ENCODE data around the gene RTTN.
"Not testable (repeated sequence)": the region's sequence is repeated elsewhere in the genome, so short reads cannot be mapped to it uniquely, and the experiment has no call there.

Gene RTTN

DNA sequence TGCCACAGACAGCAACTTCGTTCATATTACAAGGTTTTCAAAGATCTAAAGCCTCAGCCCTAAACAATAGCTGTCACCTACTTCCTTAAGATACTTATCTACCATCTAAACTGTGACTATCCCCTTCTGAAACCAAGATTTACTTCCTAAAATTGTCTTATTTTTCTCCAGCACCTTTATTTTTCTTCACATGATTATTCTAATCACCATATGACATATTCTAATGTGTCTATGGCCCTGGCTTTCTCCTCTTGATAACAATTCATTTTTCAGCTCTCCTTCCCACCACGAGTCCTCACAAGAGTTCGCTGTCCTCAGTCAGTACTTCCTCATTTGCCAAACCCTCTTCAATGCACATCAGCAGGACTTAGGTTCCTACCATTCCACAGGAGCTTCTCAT lies 53.9 kb downstream of the RTTN start:
- DNase-seq, result no peak

DNA sequence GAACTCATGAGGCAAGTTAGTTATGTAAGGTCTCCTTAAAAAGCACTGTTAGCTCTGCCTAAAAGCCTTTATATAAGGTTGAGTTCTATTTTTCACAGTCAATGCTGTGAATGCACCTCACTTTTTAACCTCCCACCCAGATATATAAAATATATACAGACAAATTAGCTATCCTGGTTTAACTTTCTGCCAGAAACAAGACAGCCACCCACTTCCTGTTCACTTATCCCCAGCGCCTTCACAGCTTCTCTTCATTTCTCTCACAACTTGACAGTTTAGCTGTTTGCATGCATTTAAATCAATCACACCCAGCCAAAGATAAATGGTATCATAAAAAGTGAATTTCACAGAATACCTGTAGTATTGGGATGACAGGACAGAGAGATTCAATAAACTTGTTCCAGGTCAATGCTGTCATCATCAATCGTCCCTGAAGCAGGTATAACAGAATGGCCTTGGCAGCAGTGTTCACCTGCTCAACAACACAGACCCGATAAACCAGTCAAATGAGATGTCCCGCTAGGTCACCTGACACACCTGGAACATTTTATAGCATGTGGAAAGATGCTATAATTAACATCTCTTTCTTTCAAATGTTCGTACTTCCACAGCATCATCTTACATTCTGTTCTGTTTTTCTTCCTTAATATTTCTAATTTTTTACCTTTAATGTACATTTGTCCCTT lies 55.7 kb downstream of the RTTN start:
- no peak for DNase-seq

DNA sequence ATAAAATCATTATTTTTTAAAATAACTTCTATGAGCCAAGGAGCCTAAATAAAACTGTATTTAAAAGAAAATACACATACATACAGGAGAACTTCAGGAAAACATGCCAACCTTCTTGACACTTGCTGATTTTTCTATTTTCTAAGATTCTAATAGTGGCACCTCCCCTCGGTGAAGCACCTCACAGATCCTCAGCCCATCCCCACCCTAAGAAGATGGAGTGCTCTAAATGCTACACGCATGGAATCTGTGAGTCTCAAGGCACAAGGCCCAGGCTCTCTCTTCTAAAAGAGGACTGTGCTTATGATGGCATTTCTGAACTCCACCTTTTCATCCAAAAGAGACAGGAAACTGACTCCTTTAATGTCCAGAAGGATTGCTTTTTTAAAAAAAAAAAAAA lies 56.3 kb downstream of the RTTN start:
- no peak for DNase-seq

DNA sequence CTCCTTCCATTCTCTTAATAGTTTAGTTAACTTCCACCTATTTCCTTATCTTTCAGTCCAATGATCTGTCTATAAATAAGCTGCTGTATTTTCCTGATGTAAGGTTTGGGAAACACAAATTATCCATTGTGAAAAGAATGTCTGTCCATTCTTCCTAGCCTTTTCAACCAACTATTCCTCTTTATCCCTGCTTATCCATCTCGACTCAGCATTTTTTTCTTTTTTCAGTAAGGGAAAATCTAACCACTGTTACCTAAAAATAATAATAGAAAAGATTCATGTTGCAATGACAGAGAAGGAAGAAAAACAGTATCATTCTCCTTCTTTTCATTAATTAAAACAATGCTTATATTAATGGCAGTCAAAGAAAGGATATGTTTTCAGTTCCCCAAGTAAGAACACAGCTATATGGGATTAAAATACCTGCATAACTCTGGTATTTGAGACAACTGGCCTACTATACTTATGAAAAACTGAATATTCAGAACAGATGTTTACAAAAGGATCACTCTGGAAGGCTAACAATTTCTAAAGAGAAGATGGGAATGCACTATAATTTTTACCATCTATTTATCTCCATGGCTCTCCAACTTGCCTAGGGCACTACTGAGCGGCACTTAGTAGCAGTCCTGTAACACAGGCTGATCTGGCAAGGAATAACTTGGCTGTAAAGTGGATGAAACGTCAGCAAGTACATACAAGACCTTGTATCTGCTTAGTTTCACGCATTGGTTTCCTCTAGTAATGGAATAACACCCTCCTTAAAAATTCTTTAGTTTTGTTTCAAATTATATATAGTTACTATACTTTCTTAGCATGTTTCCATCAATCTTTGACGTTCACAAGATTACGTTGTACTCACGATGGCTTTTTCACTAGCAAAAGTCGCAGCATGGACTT lies 57.2 kb downstream of the RTTN start:
- no peak for DNase-seq

DNA sequence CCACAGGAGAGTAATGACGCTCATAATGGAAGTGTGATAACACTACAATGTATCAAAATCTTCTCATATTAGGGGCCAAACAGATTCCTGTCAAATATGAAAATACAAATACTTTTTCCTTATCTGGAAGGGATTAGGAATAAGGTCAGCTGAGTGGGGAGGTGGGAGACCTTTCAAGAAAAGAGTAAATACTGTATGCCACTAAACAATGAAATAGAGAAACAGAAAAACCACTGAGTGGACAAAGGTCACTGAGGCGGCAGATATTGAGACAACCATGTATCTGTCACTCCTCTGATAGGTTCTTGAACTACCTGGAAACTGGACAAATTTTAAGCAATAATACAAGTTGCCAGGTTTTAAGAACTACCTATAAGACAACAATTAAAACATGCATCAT lies 59.3 kb downstream of the RTTN start:
- DNase-seq, result no peak

DNA sequence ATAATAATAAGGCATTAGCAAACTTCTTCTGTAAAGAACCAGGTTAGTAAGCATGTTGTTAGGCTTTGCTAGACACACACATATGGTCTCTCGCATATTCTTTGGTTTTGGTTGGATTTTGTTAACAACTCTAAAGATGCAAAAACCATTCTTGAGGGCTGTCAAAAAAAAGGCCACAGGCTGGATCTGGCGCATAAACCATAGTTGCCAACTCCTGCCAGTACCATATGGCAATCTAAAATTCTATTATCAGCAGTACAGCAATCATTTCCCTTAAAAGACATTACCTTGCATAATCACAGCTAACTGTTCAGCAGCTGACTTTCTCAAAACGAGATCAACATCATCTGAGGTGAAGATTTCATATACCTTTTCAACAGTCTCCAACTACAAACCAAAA lies 63.5 kb downstream of the RTTN start:
- no peak for DNase-seq

DNA sequence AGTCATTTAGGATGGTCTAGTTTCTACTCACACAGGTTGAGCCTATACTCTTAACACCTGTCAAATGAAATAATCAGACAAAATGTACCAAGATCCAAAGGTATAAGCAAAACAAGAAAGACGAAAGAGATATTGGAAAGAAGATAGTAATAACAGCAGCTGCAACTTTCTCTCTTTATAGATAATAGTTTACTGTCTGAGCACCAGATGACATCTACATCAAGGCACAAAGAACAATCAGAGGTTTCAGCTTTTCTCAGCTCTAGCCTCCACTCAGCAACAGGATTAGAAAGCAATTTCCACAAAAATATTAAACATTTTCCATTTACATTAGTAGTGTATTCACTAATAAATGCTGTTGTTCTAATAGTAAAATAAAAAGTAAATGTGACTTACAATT lies 66.3 kb downstream of the RTTN start:
- DNase-seq, result no peak

DNA sequence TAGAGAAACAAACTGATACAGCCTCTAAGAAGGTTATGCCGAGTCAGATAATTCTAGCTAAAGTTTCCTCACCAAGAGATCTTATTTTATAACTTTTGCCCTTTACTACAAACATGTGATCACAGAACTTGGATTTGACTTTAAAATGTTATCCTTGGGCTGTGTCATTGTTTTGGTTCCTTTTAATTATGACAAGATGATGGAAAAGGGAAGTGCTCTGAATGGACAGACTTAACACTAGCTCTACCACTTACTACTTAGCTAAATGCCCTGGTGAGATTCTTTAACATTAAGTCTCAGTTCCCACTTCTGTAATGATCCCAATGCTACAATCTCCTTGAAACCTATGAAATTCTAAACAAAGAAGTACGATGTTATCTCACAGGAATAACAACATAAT lies 69.9 kb downstream of the RTTN start:
- DNase-seq, result no peak

DNA sequence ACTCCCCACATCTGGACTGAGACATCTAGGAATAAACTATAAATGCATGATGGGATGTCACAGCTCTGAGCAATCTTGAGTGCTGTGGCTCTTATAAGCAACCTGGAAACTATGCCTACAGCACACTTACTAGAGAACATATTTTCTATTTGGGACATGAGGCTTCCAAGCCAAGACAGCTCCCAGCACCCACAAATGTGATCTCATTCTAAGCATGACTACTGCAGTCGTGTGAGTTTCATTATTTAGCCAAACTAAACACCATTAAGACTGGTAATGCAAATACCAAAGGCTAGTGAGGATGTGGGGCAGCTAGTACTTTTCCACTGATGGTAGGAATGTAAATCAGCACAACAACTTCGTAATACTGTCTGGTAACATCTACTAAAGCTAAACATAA lies 72.5 kb downstream of the RTTN start:
- DNase-seq, result no peak

DNA sequence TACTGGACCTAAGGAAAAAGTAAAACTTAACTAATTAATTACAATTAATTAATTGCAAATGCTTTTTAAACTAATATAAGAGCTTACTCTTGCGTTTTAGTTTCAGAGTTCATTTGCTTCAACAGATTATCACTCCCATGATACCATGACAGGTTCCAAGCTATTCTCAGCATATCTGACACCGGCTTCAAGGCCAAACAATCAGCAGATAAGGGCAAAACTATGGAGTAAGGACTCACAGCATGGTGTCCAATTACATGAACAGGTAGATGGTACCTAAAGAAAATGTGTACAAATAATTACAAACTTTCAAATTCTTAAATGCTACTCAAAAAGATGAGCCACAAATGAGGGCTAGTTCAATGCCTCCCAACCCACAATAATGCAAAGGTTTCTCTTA lies 77.2 kb downstream of the RTTN start:
- no peak for DNase-seq

DNA sequence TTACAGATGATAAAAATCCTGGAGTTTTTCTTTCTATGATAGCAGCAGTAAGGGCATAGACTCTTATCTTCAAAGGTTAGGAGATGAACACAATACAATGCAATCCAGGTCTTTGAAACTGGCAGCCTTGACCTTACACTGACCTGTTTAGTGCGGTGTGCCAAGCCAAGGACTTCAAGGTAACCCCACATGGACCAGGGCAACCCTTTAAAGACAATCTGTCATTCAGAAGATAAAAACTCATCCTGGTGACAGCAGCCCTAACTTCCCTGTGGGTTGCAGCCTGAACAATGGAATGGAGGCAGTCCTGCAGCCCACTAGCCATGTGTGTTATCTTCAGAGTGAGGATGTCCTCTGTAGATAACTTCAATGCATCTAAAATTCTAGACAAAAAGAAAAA lies 78.1 kb downstream of the RTTN start:
- no peak for DNase-seq

DNA sequence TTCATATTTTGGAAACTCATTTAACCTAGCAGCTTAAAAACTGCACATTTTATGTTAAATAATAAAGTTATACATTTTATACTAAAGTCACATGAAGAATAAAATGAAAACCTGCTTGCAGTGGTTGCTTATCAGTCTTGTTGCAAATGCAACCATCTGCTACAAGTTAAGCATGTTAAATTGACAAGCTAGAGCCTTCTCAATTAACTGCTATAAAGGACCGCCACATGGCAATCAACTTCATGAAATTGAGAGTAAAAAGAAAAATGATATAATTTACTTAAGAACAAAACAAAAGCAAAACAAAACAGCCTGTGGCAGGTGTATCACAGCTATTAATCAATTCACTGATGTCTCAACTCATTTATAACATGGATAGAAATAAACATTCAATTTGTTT lies 78.7 kb downstream of the RTTN start:
- no peak for DNase-seq

DNA sequence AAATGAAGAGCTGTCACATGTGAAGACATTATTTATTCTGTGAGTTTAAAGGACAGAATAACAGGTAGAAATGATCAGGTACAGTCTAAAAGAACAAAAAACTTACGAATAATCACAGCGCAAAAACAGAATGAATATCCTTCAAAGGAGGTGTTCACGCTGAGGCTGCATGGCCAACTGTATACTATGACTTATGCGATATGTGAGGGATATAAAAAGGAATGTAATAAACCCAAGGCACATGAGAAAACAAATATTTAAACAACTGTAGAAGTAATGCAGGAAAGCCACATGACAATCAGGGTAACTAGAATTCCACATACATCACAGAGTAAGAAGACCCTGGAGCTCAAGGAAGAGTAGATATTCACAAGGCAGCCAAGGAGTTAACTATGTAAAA lies 81.3 kb downstream of the RTTN start:
- DNase-seq, result no peak

DNA sequence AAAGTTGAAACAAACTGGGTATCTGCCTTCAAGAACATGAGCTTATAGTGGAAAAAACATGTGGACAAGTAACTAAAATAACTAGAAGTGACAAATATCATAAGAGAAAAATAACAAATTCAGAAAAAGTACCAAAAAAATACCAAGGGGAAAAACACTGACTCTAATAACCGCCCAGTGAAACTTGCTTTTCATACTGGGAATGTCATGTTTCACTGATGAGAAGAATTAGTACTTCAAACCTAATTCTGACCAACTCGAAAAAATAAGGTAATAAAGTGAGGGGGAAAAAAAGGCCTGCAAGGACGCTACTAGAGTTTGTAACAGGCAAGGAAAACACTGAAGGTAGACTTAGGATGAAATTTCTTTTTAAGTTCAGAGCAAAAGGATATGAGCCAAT lies 83.6 kb downstream of the RTTN start:
- no peak for DNase-seq

DNA sequence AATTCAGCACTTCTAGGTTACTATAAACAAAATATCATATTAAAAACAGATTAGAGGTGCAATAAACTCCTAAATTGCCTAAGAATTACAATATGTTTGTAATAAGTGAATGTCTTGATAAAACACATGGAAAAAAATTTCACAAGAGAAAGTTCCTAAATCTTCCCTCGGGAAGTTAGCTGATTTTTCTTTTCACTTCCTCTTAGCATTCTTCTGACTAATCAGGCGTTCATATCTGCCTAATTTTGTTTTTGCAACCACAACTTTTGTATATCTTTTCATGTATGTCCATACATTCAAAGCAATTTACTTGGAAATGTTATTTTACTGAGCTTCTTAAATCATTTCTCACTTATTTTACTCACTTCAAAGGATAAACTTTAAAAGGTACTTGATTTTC lies 88.5 kb downstream of the RTTN start:
- DNase-seq, result no peak

DNA sequence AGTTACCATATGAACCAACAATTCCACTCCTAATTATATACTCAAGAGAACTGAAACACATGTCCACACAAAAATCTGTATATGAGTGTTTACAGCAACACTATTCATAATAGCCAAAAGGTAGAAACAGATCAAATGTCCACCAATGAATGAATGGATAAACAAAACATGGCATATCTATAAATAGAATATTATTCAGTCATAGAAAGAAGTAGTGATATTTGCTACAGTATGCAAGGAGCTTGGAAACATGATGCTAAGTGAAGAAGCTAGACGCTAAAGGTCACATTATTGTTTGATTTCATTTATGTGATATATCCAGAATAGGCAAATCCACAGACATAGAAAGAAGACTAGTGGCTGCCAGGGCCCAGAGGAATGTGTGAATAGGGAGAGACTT lies 92.0 kb downstream of the RTTN start:
- DNase-seq, result no peak

DNA sequence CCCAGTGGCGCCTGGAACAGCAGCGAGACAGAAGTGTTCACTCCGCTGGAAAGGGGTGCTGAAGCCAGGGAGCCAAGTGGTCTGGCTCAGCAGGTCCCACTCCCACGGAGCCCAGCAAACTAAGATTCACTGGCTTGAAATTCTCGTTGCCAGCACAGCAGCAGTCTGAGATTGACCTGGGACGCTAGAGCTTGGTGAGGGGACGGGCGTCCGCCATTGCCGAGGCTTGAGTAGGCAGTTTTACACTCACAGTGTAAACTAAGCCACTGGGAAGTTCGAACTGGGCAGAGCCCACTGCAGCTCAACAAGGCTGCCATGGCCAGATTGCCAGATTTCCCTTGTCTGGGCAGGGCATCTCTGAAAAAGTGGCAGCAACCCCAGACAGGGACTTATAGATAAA lies 94.8 kb downstream of the RTTN start:
- no peak for DNase-seq

DNA sequence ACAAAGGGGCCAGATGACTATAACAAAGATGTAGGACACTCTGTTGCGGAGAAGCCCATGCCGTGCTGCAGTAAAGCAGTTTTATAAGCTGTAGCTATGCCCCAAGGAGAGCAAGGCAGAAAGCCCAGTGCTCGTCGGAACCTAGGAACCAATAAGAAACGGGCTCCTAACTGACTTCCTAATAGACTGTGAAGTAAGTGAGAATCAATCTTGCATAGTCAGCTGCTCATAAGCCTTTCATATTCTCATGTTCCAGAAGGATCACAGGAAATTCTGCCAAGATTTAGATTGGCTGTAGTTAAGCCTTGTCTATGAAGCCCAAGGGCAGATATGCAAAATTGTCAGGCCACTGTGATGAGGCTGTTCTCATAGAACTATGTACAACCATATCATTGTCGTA lies 98.4 kb downstream of the RTTN start:
- no peak for DNase-seq

DNA sequence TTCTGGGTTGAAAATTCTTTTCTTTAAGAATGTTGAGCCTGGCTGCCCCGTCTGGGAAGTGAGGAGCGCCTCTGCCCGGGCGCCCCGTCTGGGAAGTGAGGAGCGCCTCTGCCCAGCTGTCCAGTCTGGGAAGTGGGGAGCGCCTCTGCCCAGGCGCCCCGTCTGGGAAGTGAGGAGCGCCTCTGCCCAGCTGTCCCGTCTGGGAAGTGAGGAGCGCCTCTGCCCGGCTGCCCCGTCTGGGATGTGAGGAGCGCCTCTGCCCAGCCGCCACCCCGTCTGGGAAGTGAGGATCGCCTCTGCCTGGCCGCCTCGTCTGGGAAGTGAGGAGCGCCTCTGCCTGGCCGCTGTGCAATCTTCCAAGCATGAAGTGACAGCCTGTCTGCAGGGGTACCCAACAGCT lies 102.6 kb downstream of the RTTN start:
- not testable (repeated sequence) for DNase-seq

DNA sequence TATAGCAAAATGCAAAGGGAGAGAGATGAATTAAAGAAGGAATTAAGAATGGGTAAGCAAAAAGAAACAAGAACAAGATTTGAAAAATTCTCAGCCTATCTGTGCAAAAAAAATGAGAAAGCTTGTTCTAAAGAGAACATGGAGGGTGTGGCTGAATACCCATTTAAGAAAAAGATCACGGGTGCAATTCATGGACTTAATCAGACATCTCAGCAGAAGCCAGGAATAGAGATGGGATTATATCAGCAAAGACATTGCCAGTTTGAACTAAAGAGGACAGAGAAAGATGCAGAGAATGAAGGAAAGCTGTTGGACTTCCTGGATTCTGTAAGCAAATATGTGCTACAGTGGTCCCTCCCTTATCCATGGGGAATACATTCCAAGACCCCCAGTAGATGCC lies 115.6 kb downstream of the RTTN start:
- DNase-seq, result no peak

DNA sequence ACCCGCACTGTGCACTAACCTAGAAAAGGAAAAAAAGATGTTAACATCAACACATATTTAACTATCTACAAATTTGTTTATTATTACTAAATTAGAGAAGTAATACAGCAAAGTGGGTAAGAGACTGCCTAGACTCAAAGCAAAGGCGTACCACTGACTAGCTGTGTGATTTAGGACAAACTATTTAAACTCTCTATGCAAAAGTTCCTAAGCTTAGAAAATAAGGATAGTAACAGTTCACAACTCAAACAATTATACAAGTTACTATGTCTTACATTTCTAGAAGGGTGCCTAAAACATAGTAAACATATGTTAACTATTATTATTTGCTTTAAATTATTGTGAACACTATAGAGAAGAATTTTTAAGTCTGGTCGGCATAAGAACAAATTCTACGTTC lies 119.4 kb downstream of the RTTN start:
- DNase-seq, result no peak

DNA sequence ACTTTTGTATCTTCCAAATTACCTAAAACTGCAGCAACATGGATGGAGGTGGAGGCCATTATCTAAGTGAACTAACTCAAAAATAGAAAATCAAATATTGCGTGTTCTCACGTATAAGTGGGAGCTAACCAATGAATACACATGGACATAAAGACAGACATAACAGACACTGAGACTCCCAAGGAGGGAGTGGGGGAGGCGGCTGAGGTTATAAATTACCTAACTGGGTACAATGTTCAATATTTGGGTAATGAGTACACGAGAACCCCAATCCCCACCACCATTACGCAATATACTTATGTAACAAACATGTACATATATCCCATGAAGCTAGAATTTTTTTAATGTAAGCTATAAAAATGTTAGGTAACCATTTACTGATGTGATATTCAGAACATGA lies 119.8 kb downstream of the RTTN start:
- no peak for DNase-seq

DNA sequence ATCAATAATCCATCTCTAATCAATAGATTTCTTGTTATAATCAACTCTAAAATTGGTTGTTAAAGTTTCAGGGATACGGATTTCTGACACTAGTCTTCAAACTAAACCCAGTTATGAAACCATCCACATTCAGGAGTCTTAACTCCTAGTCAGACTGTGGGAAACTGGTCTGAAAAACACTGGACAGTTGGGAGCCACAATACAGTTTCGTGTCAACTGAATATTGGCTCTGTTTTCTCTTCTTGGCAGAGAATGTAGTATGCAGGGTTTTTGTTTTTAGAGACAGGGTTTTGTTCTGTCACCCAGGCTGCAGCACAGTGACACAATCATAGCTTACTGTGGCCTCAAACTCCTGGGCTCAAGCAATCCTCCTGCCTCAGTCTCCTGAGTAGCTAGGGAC lies 123.1 kb downstream of the RTTN start:
- no peak for DNase-seq

DNA sequence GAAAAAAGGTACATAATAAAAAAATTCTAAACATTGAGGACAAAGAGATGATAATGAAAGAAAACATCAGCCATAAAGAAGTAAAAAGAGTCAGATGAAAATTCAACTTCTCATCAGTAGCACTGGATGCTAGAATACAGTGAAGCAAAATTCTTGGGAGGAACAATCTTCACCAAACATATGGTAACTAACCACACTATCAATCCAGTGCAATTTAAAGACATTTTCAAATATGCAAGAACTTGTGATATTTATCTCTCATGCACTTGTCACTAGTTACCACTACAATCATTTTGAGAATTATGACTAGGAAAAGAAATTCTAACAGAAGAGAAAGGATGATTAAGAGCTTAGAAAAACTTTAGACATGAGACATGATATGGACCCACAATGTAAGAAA lies 127.4 kb downstream of the RTTN start:
- no peak for DNase-seq

DNA sequence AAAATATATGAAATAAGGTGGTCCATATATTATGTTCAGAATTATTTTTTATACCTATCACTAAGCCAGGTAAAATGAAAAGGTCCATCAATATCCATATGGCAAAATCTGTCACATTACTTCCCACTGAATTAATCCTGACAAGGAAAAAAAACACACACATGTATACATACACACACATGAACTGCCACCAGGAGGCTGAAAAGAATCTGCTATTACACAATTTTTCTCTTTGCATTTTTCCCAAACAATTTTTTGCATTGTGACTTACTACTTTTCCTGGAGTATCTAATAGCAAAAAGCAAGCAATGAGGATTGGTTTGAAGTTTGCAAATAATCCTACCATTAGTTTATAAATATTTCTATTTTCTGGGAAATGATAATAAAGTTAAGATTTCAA lies 129.6 kb downstream of the RTTN start:
- no peak for DNase-seq
